Lower leg skin (tissue), 4 donors: ENCODE results near the gene SMIM10L2A. TPM values are rescaled to one million over a fixed set of nuclear protein-coding genes. Genes with fewer than 3 reads are reported as not detected.

Experiments used
- DNase-seq, 2 donors: peaks; one replicate each; pipeline ENCODE4 v3.0.0-alpha.2; 2019; ENCODE audit warnings: low spot score in 2 of 2
- H3K4me3 ChIP-seq: fragments of 200-600 bp; sonication (generic); 2 replicates; pipeline ENCODE4 v1.5.1; 2017; ENCODE audit warnings: mild to moderate bottlenecking, low read depth; ENCODE audit not compliant: poor library complexity, severe bottlenecking
- CTCF ChIP-seq, 3 donors: fragments of 450-650 bp; IDR thresholded peaks; one replicate each; pipeline ENCODE4 v1.5.1; 2016; ENCODE audit warnings: antibody characterized with exemption in 3 of 3, mild to moderate bottlenecking in 3 of 3, moderate library complexity in 2 of 3
- POLR2A ChIP-seq, 2 donors: fragments of 450-650 bp; IDR thresholded peaks; one replicate each; pipeline ENCODE4 v1.6.1; 2016 to 2017; ENCODE audit warnings: antibody characterized with exemption in 2 of 2, mild to moderate bottlenecking in 1 of 2, moderate library complexity in 1 of 2
- WGBS, 2 donors: methylation state at CpG; one replicate each; pipeline ENCODE4 v1.1.5; 2018; 5-methylcytosine and 5-hydroxymethylcytosine counted together
- intact Hi-C: fragments of 100-400 bp; cut with DNase I; formaldehyde crosslinking; loops from one replicate; pipeline ENCODE4 v1.15.0; 2023; ENCODE audit warnings: low total_unique reads
- total RNA-seq, 4 donors: library from RNA; depleted of rRNA; stranded (reverse); fragments of >200 nt; gene quantifications; one replicate each; pipeline ENCODE4 v1.1.0, GENCODE V29; 2016

The SMIM10L2A gene
- total RNA-seq, 4 donors from 2014 or later, result 1.3 to 2.6 (median 1.9) TPM

GRCh38 chrX:135424469-135424868 lies 2.7 kb downstream of the SMIM10L2A start:
- 85 to 95% methylated on average over 4 to 9 of the region's 9 CpGs for WGBS, 2 donors
- no peak overlapping the region for H3K4me3 ChIP-seq
- TF ChIP-seq CTCF (IDR thresholded peaks at IDR 0.05) (no peak), POLR2A (IDR thresholded peaks at IDR 0.05) (no peak)
- peak in 1 of 2 donors; percentile 84 for DNase-seq
- intact Hi-C loops, result no loop called here

- H3K4me3 ChIP-seq, result no peak overlapping the region
- TF ChIP-seq POLR2A (IDR thresholded peaks at IDR 0.05) (no peak), CTCF (IDR thresholded peaks at IDR 0.05) (no peak)
- intact Hi-C loops, result no loop called here
- peak in 1 of 2 donors; percentile 74 for DNase-seq
- WGBS, 2 donors, result 75 to 80% methylated on average over 16 of the region's 16 CpGs
Observed at GRCh38 chrX:135425026-135425965, 3.6 kb downstream of the SMIM10L2A start.

GRCh38 chrX:135429429-135429828 lies 7.7 kb downstream of the SMIM10L2A start:
- intact Hi-C loops, result no loop called here
- no peak for TF ChIP-seq CTCF (IDR thresholded peaks at IDR 0.05)
- no peak for TF ChIP-seq POLR2A (IDR thresholded peaks at IDR 0.05)
- no peak overlapping the region for H3K4me3 ChIP-seq
- no peak for DNase-seq
- WGBS, 2 donors, result 79% methylated on average over 1 of the region's 1 CpG

- no peak for DNase-seq
- no peak overlapping the region for H3K4me3 ChIP-seq
- intact Hi-C loops, result no loop called here
- TF ChIP-seq CTCF (IDR thresholded peaks at IDR 0.05) (no peak), POLR2A (IDR thresholded peaks at IDR 0.05) (no peak)
Observed at GRCh38 chrX:135431886-135432285, 10.1 kb downstream of the SMIM10L2A start.

GRCh38 chrX:135432453-135432852 lies 10.7 kb downstream of the SMIM10L2A start:
- WGBS, 2 donors, result 62 to 82% methylated on average over 7 to 12 of the region's 13 CpGs
- intact Hi-C loops, result no loop called here
- TF ChIP-seq CTCF (IDR thresholded peaks at IDR 0.05), result no peak
- TF ChIP-seq POLR2A (IDR thresholded peaks at IDR 0.05), result no peak
- no peak for DNase-seq
- H3K4me3 ChIP-seq, result no peak overlapping the region
